HUES64 (cell line): Measurements from ENCODE around the gene TRIP13.

Experiments
- H3K27ac ChIP-seq: 2 replicates; pipeline ENCODE4 v1.7.0; 2013; ENCODE audit warnings: low read depth, low read length, inconsistent platforms
- H3K27me3 ChIP-seq: 2 replicates; pipeline ENCODE4 v1.6.1; 2013; ENCODE audit warnings: mild to moderate bottlenecking, low read length; ENCODE audit not compliant: insufficient read depth
- H3K36me3 ChIP-seq: 2 replicates; pipeline ENCODE4 v1.6.1; 2013; ENCODE audit warnings: mild to moderate bottlenecking, low read length; ENCODE audit not compliant: insufficient read depth
- H3K4me1 ChIP-seq: 2 replicates; pipeline ENCODE4 v1.6.1; 2013; ENCODE audit warnings: mild to moderate bottlenecking, low read length, moderate library complexity; ENCODE audit not compliant: insufficient read depth
- H3K4me3 ChIP-seq: 2 replicates; pipeline ENCODE4 v1.5.1; 2013; ENCODE audit warnings: mild to moderate bottlenecking, low read length, moderate library complexity
- H3K9ac ChIP-seq: 2 replicates; pipeline ENCODE4 v1.6.1; 2013; ENCODE audit warnings: mild to moderate bottlenecking, low read depth, low read length
- H3K9me3 ChIP-seq: 2 replicates; pipeline ENCODE4 v1.6.1; 2013; ENCODE audit warnings: low read depth, low read length; ENCODE audit not compliant: insufficient read depth
- WGBS: fragments of 150-250, 120-280 bp; methylation state at CpG from one replicate; pipeline ENCODE4 v1.1.7; 2013; ENCODE audit warnings: missing lambda C conversion rate; 5-methylcytosine and 5-hydroxymethylcytosine counted together

TRIP13 gene

GRCh38 chr5:856531-857425 is 35.9 kb upstream of the TRIP13 start:
- no peaks in the 10 kb centered on the region for H3K9me3 ChIP-seq
- H3K9ac ChIP-seq = no peak overlapping the region
- 91% methylated on average over 16 of the region's 16 CpGs for WGBS
- H3K27ac ChIP-seq = no peak overlapping the region
- no peaks in the 10 kb centered on the region for H3K4me1 ChIP-seq
- no peaks in the 10 kb centered on the region for H3K27me3 ChIP-seq
- H3K36me3 ChIP-seq = no peaks in the 10 kb centered on the region
- H3K4me3 ChIP-seq = no peak overlapping the region

GRCh38 chr5:858726-859125 is 34.0 kb upstream of the TRIP13 start:
- H3K36me3 ChIP-seq = peaks cover 13% of the 10 kb centered on the region
- H3K27ac ChIP-seq = no peak overlapping the region
- 97% methylated on average over 11 of the region's 11 CpGs for WGBS
- H3K4me1 ChIP-seq = no peaks in the 10 kb centered on the region
- no peak overlapping the region for H3K9ac ChIP-seq
- H3K27me3 ChIP-seq = no peaks in the 10 kb centered on the region
- no peak overlapping the region for H3K4me3 ChIP-seq
- no peaks in the 10 kb centered on the region for H3K9me3 ChIP-seq

DNA sequence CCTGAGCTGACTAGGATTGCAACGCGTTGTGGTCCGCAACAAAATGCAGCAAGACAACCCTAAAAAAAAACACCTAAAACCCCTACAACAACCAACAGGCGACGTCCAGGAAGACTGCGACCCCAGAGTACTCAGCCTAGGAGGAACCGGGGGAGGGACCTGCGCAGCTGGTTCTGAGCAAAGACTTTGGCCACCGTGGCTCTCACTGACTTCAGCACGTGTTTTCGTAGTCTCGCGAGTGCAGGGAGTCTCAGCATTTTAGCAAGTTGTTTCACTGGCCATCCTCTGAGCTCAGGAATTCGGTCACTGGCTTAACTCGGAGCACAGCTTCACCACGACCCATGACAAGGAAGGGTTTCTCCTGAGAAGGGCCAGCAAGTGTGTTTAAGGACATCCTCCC is 33.3 kb upstream of the TRIP13 start:
- Histone ChIP-seq H3K9me3 (no peaks in the 10 kb centered on the region), H3K9ac (no peak overlapping the region), H3K4me1 (no peaks in the 10 kb centered on the region), H3K36me3 (peaks cover 20% of the 10 kb centered on the region), H3K27me3 (no peaks in the 10 kb centered on the region), H3K4me3 (no peak overlapping the region), H3K27ac (no peak overlapping the region)
- 94% methylated on average over 16 of the region's 16 CpGs for WGBS

- WGBS = 94% methylated on average over 16 of the region's 16 CpGs
- Histone ChIP-seq H3K36me3 (peaks cover 25% of the 10 kb centered on the region), H3K9ac (no peak overlapping the region), H3K9me3 (no peaks in the 10 kb centered on the region), H3K4me3 (no peak overlapping the region), H3K4me1 (no peaks in the 10 kb centered on the region), H3K27me3 (no peaks in the 10 kb centered on the region), H3K27ac (no peak overlapping the region)
These were observed 32.8 kb upstream of the TRIP13 start for GRCh38 chr5:859798-860296.

DNA sequence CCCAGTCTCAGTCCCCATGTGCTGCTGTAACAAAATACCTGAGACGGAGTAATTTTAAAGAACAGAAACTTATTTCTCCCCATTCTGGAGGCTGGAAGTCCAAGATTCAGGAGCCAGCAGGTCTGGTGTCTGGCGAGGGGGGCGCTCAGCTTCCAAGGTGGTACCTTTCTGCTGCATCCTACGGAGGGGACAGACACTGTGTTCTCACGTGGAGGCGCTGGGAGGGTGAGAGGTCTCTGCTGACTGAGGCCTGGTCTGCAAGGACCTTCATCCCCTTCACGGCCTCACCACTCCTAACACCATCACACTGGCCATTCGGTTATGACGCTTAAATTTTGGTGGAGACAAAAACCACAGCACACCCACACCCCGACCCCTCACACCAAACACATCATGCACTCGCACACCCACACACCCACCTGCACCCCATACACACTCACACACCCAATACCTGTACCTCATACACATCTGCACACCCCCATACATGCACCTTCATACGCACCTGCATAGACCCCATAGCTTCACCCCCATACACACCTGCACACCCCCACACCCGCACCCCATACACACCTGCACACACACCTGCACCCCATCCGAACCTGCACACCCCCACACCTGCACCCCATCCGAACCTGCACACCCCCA is 32.1 kb upstream of the TRIP13 start:
- no peak overlapping the region for H3K9ac ChIP-seq
- H3K4me3 ChIP-seq = no peak overlapping the region
- H3K9me3 ChIP-seq = no peaks in the 10 kb centered on the region
- no peaks in the 10 kb centered on the region for H3K27me3 ChIP-seq
- peaks cover 32% of the 10 kb centered on the region for H3K36me3 ChIP-seq
- no peak overlapping the region for H3K27ac ChIP-seq
- WGBS = 93% methylated on average over 15 of the region's 15 CpGs
- no peaks in the 10 kb centered on the region for H3K4me1 ChIP-seq

- H3K9me3 ChIP-seq = no peaks in the 10 kb centered on the region
- no peaks in the 10 kb centered on the region for H3K27me3 ChIP-seq
- 92% methylated on average over 22 of the region's 22 CpGs for WGBS
- H3K27ac ChIP-seq = no peak overlapping the region
- no peak overlapping the region for H3K4me3 ChIP-seq
- H3K4me1 ChIP-seq = no peaks in the 10 kb centered on the region
- H3K36me3 ChIP-seq = peaks cover 43% of the 10 kb centered on the region
- H3K9ac ChIP-seq = no peak overlapping the region
These were observed 31.0 kb upstream of the TRIP13 start for GRCh38 chr5:861442-862366.

GRCh38 chr5:862367-863243 is 30.1 kb upstream of the TRIP13 start:
- no peak overlapping the region for H3K27ac ChIP-seq
- H3K36me3 ChIP-seq = peaks cover 52% of the 10 kb centered on the region

DNA sequence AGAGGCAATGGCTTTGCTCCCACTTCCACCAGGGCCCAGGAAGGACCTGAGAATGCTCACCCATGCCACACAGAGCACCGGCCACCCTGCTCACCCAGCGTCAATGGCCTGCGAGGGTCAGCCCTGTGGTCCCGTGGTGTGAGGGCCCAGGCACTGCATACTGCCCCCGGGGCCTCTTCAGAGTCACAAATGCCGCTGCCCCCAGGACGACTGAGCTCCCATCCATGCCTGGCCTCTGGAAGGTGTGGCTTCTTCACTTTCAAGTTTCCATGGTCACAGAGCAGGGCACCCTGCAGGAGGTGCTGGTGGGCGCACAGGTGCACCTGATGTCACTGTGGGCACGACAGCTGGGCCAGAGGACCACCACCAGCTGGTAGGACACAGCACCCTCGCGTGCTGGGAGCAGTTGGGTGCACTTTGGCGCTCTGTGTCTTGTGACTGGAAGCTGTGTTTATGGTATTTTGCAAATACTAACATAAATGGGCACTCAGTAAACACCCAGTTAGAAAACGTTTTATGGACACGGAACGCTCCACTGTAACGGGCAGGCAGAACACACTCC is 29.4 kb upstream of the TRIP13 start:
- Histone ChIP-seq H3K27ac (no peak overlapping the region), H3K4me3 (no peak overlapping the region), H3K36me3 (peaks cover 59% of the 10 kb centered on the region), H3K27me3 (no peaks in the 10 kb centered on the region), H3K9ac (no peak overlapping the region), H3K4me1 (no peaks in the 10 kb centered on the region), H3K9me3 (no peaks in the 10 kb centered on the region)
- WGBS = 94% methylated on average over 16 of the region's 16 CpGs

More at GRCh38 chr5:862367-863243, 30.1 kb upstream of the TRIP13 start:
- 95% methylated on average over 25 of the region's 25 CpGs for WGBS
- Histone ChIP-seq H3K4me1 (no peaks in the 10 kb centered on the region), H3K27me3 (no peaks in the 10 kb centered on the region), H3K4me3 (no peak overlapping the region), H3K9ac (no peak overlapping the region), H3K9me3 (no peaks in the 10 kb centered on the region)

GRCh38 chr5:864492-865167 is 28.1 kb upstream of the TRIP13 start:
- H3K27me3 ChIP-seq = no peaks in the 10 kb centered on the region
- peaks cover 72% of the 10 kb centered on the region for H3K36me3 ChIP-seq
- no peak overlapping the region for H3K9ac ChIP-seq
- no peak overlapping the region for H3K27ac ChIP-seq
- WGBS = 95% methylated on average over 15 of the region's 15 CpGs
- no peak overlapping the region for H3K4me3 ChIP-seq
- no peaks in the 10 kb centered on the region for H3K4me1 ChIP-seq
- H3K9me3 ChIP-seq = no peaks in the 10 kb centered on the region

GRCh38 chr5:865168-865521 is 27.5 kb upstream of the TRIP13 start:
- Histone ChIP-seq H3K4me3 (no peak overlapping the region), H3K27me3 (no peaks in the 10 kb centered on the region), H3K9me3 (no peaks in the 10 kb centered on the region), H3K36me3 (peaks cover 78% of the 10 kb centered on the region), H3K9ac (no peak overlapping the region), H3K27ac (no peak overlapping the region), H3K4me1 (no peaks in the 10 kb centered on the region)
- 98% methylated on average over 24 of the region's 24 CpGs for WGBS
